Naive thymus-derived CD4-positive, alpha-beta T cell (primary cell): ENCODE data around the gene MYH2. TPM values are rescaled to one million over a fixed set of nuclear protein-coding genes. Genes with fewer than 3 reads are reported as not detected.

Source experiments
- ATAC-seq: fragments of 150-1000 bp; cut with Tn5 transposase; 2 replicates; pipeline ENCODE4 v1.10.0; 2021; ENCODE audit warnings: mild to moderate bottlenecking, moderate library complexity
- CTCF ChIA-PET: fragments of 350-600 bp; sonication (Branson Sonifier 250); formaldehyde crosslinking; loops from one replicate; lab custom pipeline; 2021; ENCODE audit warnings: antibody characterized with exemption; lab: Charles Lee
- POLR2A ChIA-PET: fragments of 350-600 bp; sonication (Branson Sonifier 250); formaldehyde crosslinking; loops from one replicate; lab custom pipeline; 2021; ENCODE audit warnings: antibody characterized with exemption, inconsistent platforms; lab: Charles Lee
- DNase-seq, 9 donors: peaks; one replicate each; pipeline versions ENCODE4 v3.0.0 to v3.0.0-alpha.2; 2020 to 2022; ENCODE audit warnings: mixed read lengths in 1 of 9
- H3K27ac ChIP-seq: one replicate; pipeline ENCODE4 v1.7.0; 2013; ENCODE audit warnings: mild to moderate bottlenecking, low read depth, low read length, moderate library complexity
- H3K27me3 ChIP-seq, 2 donors: one replicate each; pipeline ENCODE4 v1.7.0; 2013; ENCODE audit warnings: low read length in 2 of 2, mild to moderate bottlenecking in 2 of 2, moderate library complexity in 2 of 2; ENCODE audit not compliant: control insufficient read depth in 2 of 2, insufficient read depth in 2 of 2
- H3K36me3 ChIP-seq, 3 experiments: 1 replicate in 2 of 3; 2 replicates in 1 of 3; pipeline ENCODE4 v1.7.0; 2013; ENCODE audit warnings: low read length in 3 of 3, mild to moderate bottlenecking in 3 of 3, moderate library complexity in 1 of 3; ENCODE audit not compliant: insufficient read depth in 3 of 3, control insufficient read depth in 2 of 3
- H3K4me1 ChIP-seq, 2 donors: one replicate each; pipeline ENCODE4 v1.7.0; 2013; ENCODE audit warnings: low read length in 2 of 2, mild to moderate bottlenecking in 2 of 2, moderate library complexity in 1 of 2; ENCODE audit not compliant: control insufficient read depth in 2 of 2, insufficient read depth in 2 of 2
- H3K4me3 ChIP-seq: 2 replicates; pipeline ENCODE4 v1.7.0; 2013; ENCODE audit warnings: mild to moderate bottlenecking, low read length
- H3K9me3 ChIP-seq, 3 experiments: 1 replicate in 2 of 3; 2 replicates in 1 of 3; pipeline ENCODE4 v1.7.0; 2013; ENCODE audit warnings: low read length in 3 of 3; ENCODE audit not compliant: control insufficient read depth in 2 of 3
- H3K27ac Mint-ChIP-seq, 9 donors: one replicate each; pipeline ENCODE4 v1.8.0; 2020 to 2022; ENCODE audit warnings: mixed read lengths in 9 of 9, mild to moderate bottlenecking in 8 of 9, moderate library complexity in 5 of 9, inconsistent platforms in 2 of 9
- H3K27me3 Mint-ChIP-seq, 5 donors: one replicate each; pipeline ENCODE4 v1.8.0; 2021 to 2022; ENCODE audit warnings: mixed read lengths in 5 of 5, mild to moderate bottlenecking in 1 of 5
- H3K36me3 Mint-ChIP-seq, 5 donors: one replicate each; pipeline ENCODE4 v1.8.0; 2020 to 2022; ENCODE audit warnings: mixed read lengths in 5 of 5, mild to moderate bottlenecking in 3 of 5, inconsistent platforms in 1 of 5
- H3K4me1 Mint-ChIP-seq, 7 donors: one replicate each; pipeline ENCODE4 v1.8.0; 2020 to 2022; ENCODE audit warnings: mixed read lengths in 7 of 7, mild to moderate bottlenecking in 3 of 7, inconsistent platforms in 1 of 7
- H3K4me3 Mint-ChIP-seq, 10 donors: one replicate each; pipeline ENCODE4 v1.8.0; 2020 to 2022; ENCODE audit warnings: mild to moderate bottlenecking in 10 of 10, mixed read lengths in 10 of 10, moderate library complexity in 6 of 10, inconsistent platforms in 2 of 10
- H3K9me3 Mint-ChIP-seq, 11 donors: one replicate each; pipeline ENCODE4 v1.8.0; 2020 to 2022; ENCODE audit warnings: mixed read lengths in 11 of 11, mild to moderate bottlenecking in 4 of 11, inconsistent platforms in 1 of 11, moderate library complexity in 1 of 11
- intact Hi-C, 2 donors: fragments of 100-400 bp; cut with micrococcal nuclease; formaldehyde crosslinking; loops; one replicate each; pipeline ENCODE4 v1.15.1; 2023
- polyA plus RNA-seq, 2 donors: library from polyadenylated mRNA; unstranded; fragments of 300-500 nt; fragmentation: Illumina TruSeq; gene quantifications; one replicate each; pipeline ENCODE4 v1.2.3, GENCODE V29; 2021
- total RNA-seq, 6 experiments: library from RNA in 5 of 6; stranded (reverse) in 5 of 6; gene quantifications; 1 replicate in 5 of 6; 2 replicates in 1 of 6; pipeline ENCODE4 v1.2.3 and lab custom pipeline; 2021 to 2026

The MYH2 gene
- total and polyA plus RNA-seq, 7 experiments from 2014 or later: not detected

DNA sequence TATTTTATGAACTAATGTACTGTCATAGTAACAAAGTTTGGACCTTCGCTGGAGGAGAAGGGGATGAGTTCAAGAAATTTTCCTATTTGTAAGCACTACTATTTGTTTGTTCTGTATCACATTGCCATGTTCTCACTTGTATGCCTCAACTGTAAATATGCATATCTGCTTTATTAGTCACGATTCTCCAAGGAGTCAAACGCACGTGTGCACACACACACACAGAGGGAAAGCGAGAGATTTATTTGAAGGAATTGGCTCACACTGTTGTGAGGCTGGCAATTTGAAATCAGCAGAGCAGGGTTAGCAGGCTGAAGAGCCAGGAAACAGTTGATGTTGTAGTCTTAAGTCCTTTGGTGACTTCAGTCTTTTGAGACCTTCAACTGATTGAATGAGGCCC is 24.9 kb upstream of the MYH2 start:
- POLR2A ChIA-PET: no interaction called here
- H3K4me3 ChIP-seq: no peak overlapping the region
- H3K27ac Mint-ChIP-seq: no peak overlapping the region
- no peak overlapping the region for H3K4me3 Mint-ChIP-seq
- H3K36me3 Mint-ChIP-seq: no peaks in the 10 kb centered on the region
- H3K27me3 Mint-ChIP-seq: peaks cover 0 to 46% (median 22%) of the 10 kb centered on the region in 5 donors
- no peak for DNase-seq
- H3K27ac ChIP-seq: no peak overlapping the region
- H3K36me3 ChIP-seq: no peaks in the 10 kb centered on the region
- intact Hi-C loops: no loop called here
- no peaks in the 10 kb centered on the region for H3K9me3 Mint-ChIP-seq
- no peaks in the 10 kb centered on the region for H3K4me1 Mint-ChIP-seq
- no peaks in the 10 kb centered on the region for H3K4me1 ChIP-seq
- no peaks in the 10 kb centered on the region for H3K9me3 ChIP-seq
- ATAC-seq: no peak
- CTCF ChIA-PET: no interaction called here
- no peaks in the 10 kb centered on the region for H3K27me3 ChIP-seq

GRCh38 chr17:10563991-10564660 is 14.7 kb upstream of the MYH2 start:
- peaks cover 0 to 16% (median 12%) of the 10 kb centered on the region in 5 donors for H3K27me3 Mint-ChIP-seq
- no peaks in the 10 kb centered on the region for H3K36me3 Mint-ChIP-seq
- Histone ChIP-seq H3K36me3 (no peaks in the 10 kb centered on the region), H3K4me3 (no peak overlapping the region), H3K27ac (no peak overlapping the region), H3K4me1 (no peaks in the 10 kb centered on the region), H3K27me3 (no peaks in the 10 kb centered on the region), H3K9me3 (no peaks in the 10 kb centered on the region)
- POLR2A ChIA-PET: no interaction called here
- peaks cover 0 to 2% (median 0%) of the 10 kb centered on the region in 11 donors for H3K9me3 Mint-ChIP-seq
- intact Hi-C loops: no loop called here
- no peak overlapping the region for H3K4me3 Mint-ChIP-seq
- DNase-seq: no peak
- CTCF ChIA-PET: no interaction called here
- no peaks in the 10 kb centered on the region for H3K4me1 Mint-ChIP-seq
- no peak for ATAC-seq
- no peak overlapping the region for H3K27ac Mint-ChIP-seq

GRCh38 chr17:10558049-10558448 is 8.6 kb upstream of the MYH2 start:
- peaks cover 0 to 1% (median 0%) of the 10 kb centered on the region in 7 donors for H3K4me1 Mint-ChIP-seq
- intact Hi-C loops: no loop called here
- H3K36me3 Mint-ChIP-seq: no peaks in the 10 kb centered on the region
- ATAC-seq (no peak), DNase-seq (no peak)
- H3K36me3 ChIP-seq: no peaks in the 10 kb centered on the region
- no peak overlapping the region for H3K4me3 Mint-ChIP-seq
- H3K9me3 Mint-ChIP-seq: peaks cover 0 to 4% (median 0%) of the 10 kb centered on the region in 11 donors
- H3K27me3 Mint-ChIP-seq: peaks cover 0 to 8% (median 0%) of the 10 kb centered on the region in 5 donors
- ChIA-PET CTCF (no interaction called here), POLR2A (no interaction called here)
- no peaks in the 10 kb centered on the region for H3K4me1 ChIP-seq
- H3K4me3 ChIP-seq: no peak overlapping the region
- H3K9me3 ChIP-seq: no peaks in the 10 kb centered on the region
- H3K27me3 ChIP-seq: no peaks in the 10 kb centered on the region
- no peak overlapping the region for H3K27ac ChIP-seq
- no peak overlapping the region for H3K27ac Mint-ChIP-seq

DNA sequence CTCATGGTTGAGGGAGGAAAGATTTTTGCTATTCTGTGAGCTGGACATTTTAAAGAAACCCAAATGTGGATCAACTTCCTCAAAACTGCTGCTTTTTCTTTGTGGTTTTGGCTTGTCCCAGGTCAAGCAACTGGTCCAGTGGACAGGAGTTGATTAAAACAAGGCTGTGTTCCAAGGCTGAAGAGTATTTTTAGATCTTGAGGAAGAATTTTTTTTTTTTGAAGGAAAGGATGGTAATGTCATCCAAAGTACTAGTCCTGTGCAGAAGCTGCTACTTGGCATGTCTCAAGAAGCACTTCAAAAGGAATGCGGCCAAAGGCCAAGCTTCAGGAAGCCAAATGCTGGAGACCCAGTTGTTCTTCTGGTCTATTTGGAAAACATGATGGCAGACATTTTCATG is 8.0 kb upstream of the MYH2 start:
- H3K4me1 ChIP-seq: no peaks in the 10 kb centered on the region
- DNase-seq (no peak), ATAC-seq (no peak)
- no peak overlapping the region for H3K4me3 ChIP-seq
- peaks cover 0 to 4% (median 0%) of the 10 kb centered on the region in 11 donors for H3K9me3 Mint-ChIP-seq
- ChIA-PET CTCF (no interaction called here), POLR2A (no interaction called here)
- no peak overlapping the region for H3K4me3 Mint-ChIP-seq
- no peak overlapping the region for H3K27ac ChIP-seq
- no peaks in the 10 kb centered on the region for H3K27me3 ChIP-seq
- peaks cover 0 to 12% (median 0%) of the 10 kb centered on the region in 5 donors for H3K27me3 Mint-ChIP-seq
- H3K36me3 ChIP-seq: no peaks in the 10 kb centered on the region
- H3K9me3 ChIP-seq: no peaks in the 10 kb centered on the region
- no peaks in the 10 kb centered on the region for H3K36me3 Mint-ChIP-seq
- peaks cover 0 to 1% (median 0%) of the 10 kb centered on the region in 7 donors for H3K4me1 Mint-ChIP-seq
- intact Hi-C loops: no loop called here
- no peak overlapping the region for H3K27ac Mint-ChIP-seq

DNA sequence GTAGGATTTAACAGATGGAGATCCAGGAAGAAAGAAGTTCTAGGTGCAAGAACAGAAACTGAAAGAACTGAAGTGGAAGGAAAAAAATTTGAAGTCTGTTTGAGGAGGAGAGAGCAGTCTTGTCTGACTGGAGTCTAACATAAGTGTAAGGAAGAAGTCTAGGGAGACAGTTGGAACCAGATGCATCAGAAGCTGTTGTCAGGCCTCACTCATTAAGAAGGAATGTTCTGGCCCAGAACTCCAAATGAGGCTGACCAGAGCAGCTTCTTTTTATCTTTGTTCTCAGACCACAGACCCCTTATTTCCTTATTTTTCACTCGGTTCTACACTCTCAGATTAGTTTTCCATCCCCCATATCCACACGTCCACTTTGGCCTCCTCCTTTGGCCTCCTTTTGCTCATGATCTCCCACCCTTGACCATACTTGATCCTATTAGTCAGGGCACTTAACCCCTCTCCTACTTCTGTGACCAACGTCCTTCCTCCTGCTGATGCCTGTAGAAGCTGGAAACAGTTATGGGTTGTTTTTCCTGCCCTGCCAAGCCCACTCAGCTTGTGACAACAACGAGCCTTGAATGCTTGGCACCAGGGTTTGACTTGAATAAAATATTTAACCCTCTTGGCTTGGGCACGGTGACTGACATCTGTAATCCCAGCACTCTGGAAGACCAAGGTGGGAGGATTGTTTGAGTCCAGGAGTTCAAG is 7.0 kb upstream of the MYH2 start:
- POLR2A ChIA-PET: no interaction called here

GRCh38 chr17:10550014-10550413 is 556 bp upstream of the MYH2 start:
- Mint-ChIP-seq H3K36me3 (no peaks in the 10 kb centered on the region), H3K27ac (no peak overlapping the region), H3K4me1 (no peaks in the 10 kb centered on the region), H3K9me3 (peaks cover 0 to 3% (median 0%) of the 10 kb centered on the region in 11 donors), H3K4me3 (no peak overlapping the region), H3K27me3 (peaks cover 0 to 33% (median 18%) of the 10 kb centered on the region in 5 donors)
- ChIA-PET POLR2A (no interaction called here), CTCF (no interaction called here)
- Histone ChIP-seq H3K9me3 (no peaks in the 10 kb centered on the region), H3K27ac (no peak overlapping the region), H3K4me3 (no peak overlapping the region), H3K27me3 (no peaks in the 10 kb centered on the region), H3K4me1 (no peaks in the 10 kb centered on the region), H3K36me3 (no peaks in the 10 kb centered on the region)
- DNase-seq: no peak
- intact Hi-C loops: no loop called here
- ATAC-seq: no peak

More for the DNA sequence above, 7.0 kb upstream of the MYH2 start:
- Mint-ChIP-seq H3K4me1 (peaks cover 0 to 1% (median 0%) of the 10 kb centered on the region in 7 donors), H3K4me3 (no peak overlapping the region), H3K9me3 (peaks cover 0 to 4% (median 0%) of the 10 kb centered on the region in 11 donors), H3K36me3 (no peaks in the 10 kb centered on the region), H3K27ac (no peak overlapping the region), H3K27me3 (peaks cover 0 to 19% (median 4%) of the 10 kb centered on the region in 5 donors)
- Histone ChIP-seq H3K9me3 (no peaks in the 10 kb centered on the region), H3K27ac (no peak overlapping the region), H3K27me3 (no peaks in the 10 kb centered on the region), H3K4me3 (no peak overlapping the region), H3K36me3 (no peaks in the 10 kb centered on the region), H3K4me1 (no peaks in the 10 kb centered on the region)
- intact Hi-C loops: no loop called here
- DNase-seq (no peak), ATAC-seq (no peak)
- CTCF ChIA-PET: no interaction called here
